Prostate gland (tissue), 2 donors: ENCODE data around the gene RGS10. TPM values are rescaled to one million over a fixed set of nuclear protein-coding genes. Genes with fewer than 3 reads are reported as not detected.
"Not testable (repeated sequence)": the region's sequence is repeated elsewhere in the genome, so short reads cannot be mapped to it uniquely, and the experiment has no call there.

Experiments
- DNase-seq: peaks from one replicate; pipeline ENCODE4 v3.0.0-alpha.2; 2019; ENCODE audit warnings: low spot score
- H3K27ac ChIP-seq, 2 donors: fragments of 200-600 bp; sonication (generic); 2 replicates each; pipeline ENCODE4 v1.5.1; 2017 to 2019
- H3K27me3 ChIP-seq: fragments of 200-600 bp; sonication (generic); replicated peaks from 2 replicates; pipeline ENCODE4 v1.5.1; 2019; ENCODE audit not compliant: insufficient read depth
- H3K36me3 ChIP-seq, 2 donors: fragments of 200-600 bp; sonication (generic); 1 replicate in 1 of 2; 2 replicates in 1 of 2; pipeline versions ENCODE4 v1.5.1 to v1.8.1; 2017 to 2019
- H3K4me1 ChIP-seq: fragments of 200-600 bp; sonication (generic); replicated peaks from 2 replicates; pipeline ENCODE4 v1.5.1; 2019
- H3K4me3 ChIP-seq, 2 donors: fragments of 200-600 bp; sonication (generic); 2 replicates each; pipeline ENCODE4 v1.5.1; 2017 to 2019
- H3K9me3 ChIP-seq: fragments of 200-600 bp; sonication (generic); 2 replicates; pipeline ENCODE4 v1.5.1; 2017
- CTCF ChIP-seq, 4 experiments: fragments of 200-600 bp in 2 of 4; fragments of 450-650 bp in 2 of 4; sonication (generic) in 2 of 4; IDR thresholded peaks; 1 replicate in 3 of 4; 2 replicates in 1 of 4; pipeline ENCODE4 v1.5.1; 2016 to 2019; ENCODE audit warnings: antibody characterized with exemption in 4 of 4, mild to moderate bottlenecking in 2 of 4, moderate library complexity in 2 of 4
- POLR2A ChIP-seq: fragments of 450-650 bp; IDR thresholded peaks from one replicate; pipeline ENCODE4 v1.6.1; 2016; ENCODE audit warnings: antibody characterized with exemption, mild to moderate bottlenecking
- POLR2AphosphoS5 ChIP-seq: sonication (generic); formaldehyde crosslinking; IDR thresholded peaks from one replicate; pipeline ENCODE4 v1.6.1; 2017; ENCODE audit warnings: antibody characterized with exemption
- WGBS: methylation state at CpG from one replicate; pipeline ENCODE4 v1.1.5; 2018; 5-methylcytosine and 5-hydroxymethylcytosine counted together
- intact Hi-C: fragments of 100-400 bp; cut with DNase I; formaldehyde crosslinking; loops from one replicate; pipeline ENCODE4 v1.14.2; 2022
- total RNA-seq, 2 donors: library from RNA; depleted of rRNA; stranded (reverse); fragments of >200 nt; gene quantifications; one replicate each; pipeline ENCODE4 v1.1.0, GENCODE V29; 2016

Gene RGS10
- total RNA-seq, 2 donors from 2014 or later, result 12.4 to 67.7 TPM

- WGBS, result 72% methylated on average over 10 of the region's 10 CpGs
- Histone ChIP-seq H3K36me3 (no peaks in the 10 kb centered on the region), H3K27me3 (no peaks in the 10 kb centered on the region), H3K4me1 (no peaks in the 10 kb centered on the region), H3K9me3 (no peaks in the 10 kb centered on the region), H3K4me3 (no peak overlapping the region), H3K27ac (no peak overlapping the region)
- no peak for DNase-seq
- intact Hi-C loops, result no loop called here
- TF ChIP-seq POLR2A (no peak), POLR2AphosphoS5 (no peak)
These were observed 76.4 kb downstream of the RGS10 start for GRCh38 chr10:119466076-119466475.

GRCh38 chr10:119465085-119465484, 77.4 kb downstream of the RGS10 start:
- no peaks in the 10 kb centered on the region for H3K27me3 ChIP-seq
- H3K9me3 ChIP-seq, result no peaks in the 10 kb centered on the region
- intact Hi-C loops, result no loop called here
- TF ChIP-seq POLR2A, result no peak
- TF ChIP-seq POLR2AphosphoS5, result no peak
- TF ChIP-seq CTCF (IDR thresholded peaks at IDR 0.05), result no peak
- 92% methylated on average over 4 of the region's 4 CpGs for whole genome bisulfite sequencing
- no peaks in the 10 kb centered on the region for H3K4me1 ChIP-seq
- H3K27ac ChIP-seq, result no peak overlapping the region
- no peak overlapping the region for H3K4me3 ChIP-seq
- DNase-seq, result no peak
- no peaks in the 10 kb centered on the region for H3K36me3 ChIP-seq

- H3K4me3 ChIP-seq, H3K9me3 ChIP-seq, H3K27ac ChIP-seq, H3K27me3 ChIP-seq, DNase-seq, H3K4me1 ChIP-seq, intact Hi-C loops, H3K36me3 ChIP-seq: not testable (repeated sequence)
- 92% methylated on average over 2 of the region's 2 CpGs for WGBS
These were observed 79.3 kb downstream of the RGS10 start for GRCh38 chr10:119463195-119463594.

- no peak overlapping the region for H3K4me3 ChIP-seq
- no peak for DNase-seq
- 91% methylated on average over 4 of the region's 4 CpGs for WGBS
- no peak for TF ChIP-seq CTCF (IDR thresholded peaks at IDR 0.05)
- TF ChIP-seq POLR2A, result no peak
- no peak for TF ChIP-seq POLR2AphosphoS5
- intact Hi-C loops, result no loop called here
- H3K36me3 ChIP-seq, result no peaks in the 10 kb centered on the region
- H3K4me1 ChIP-seq, result no peaks in the 10 kb centered on the region
- H3K9me3 ChIP-seq, result no peaks in the 10 kb centered on the region
- H3K27ac ChIP-seq, result no peak overlapping the region
- no peaks in the 10 kb centered on the region for H3K27me3 ChIP-seq
These were observed 79.7 kb downstream of the RGS10 start for GRCh38 chr10:119462773-119463172.

GRCh38 chr10:119461923-119462322, 80.6 kb downstream of the RGS10 start:
- intact Hi-C loops, result no loop called here
- no peaks in the 10 kb centered on the region for H3K9me3 ChIP-seq
- WGBS, result 91% methylated on average over 2 of the region's 2 CpGs
- no peaks in the 10 kb centered on the region for H3K27me3 ChIP-seq
- no peaks in the 10 kb centered on the region for H3K4me1 ChIP-seq
- no peaks in the 10 kb centered on the region for H3K36me3 ChIP-seq
- TF ChIP-seq POLR2AphosphoS5 (no peak), CTCF (IDR thresholded peaks at IDR 0.05) (no peak), POLR2A (no peak)
- H3K27ac ChIP-seq, result no peak overlapping the region
- H3K4me3 ChIP-seq, result no peak overlapping the region
- no peak for DNase-seq

GRCh38 chr10:119461380-119461779, 81.1 kb downstream of the RGS10 start:
- 97% methylated on average over 3 of the region's 3 CpGs for WGBS
- intact Hi-C loops, result no loop called here
- Histone ChIP-seq H3K36me3 (no peaks in the 10 kb centered on the region), H3K27ac (no peak overlapping the region), H3K4me1 (no peaks in the 10 kb centered on the region), H3K27me3 (no peaks in the 10 kb centered on the region), H3K9me3 (no peaks in the 10 kb centered on the region), H3K4me3 (no peak overlapping the region)
- no peak for DNase-seq
- TF ChIP-seq CTCF (IDR thresholded peaks at IDR 0.05) (no peak), POLR2A (no peak), POLR2AphosphoS5 (no peak)
